HepG2 (cell line): Measurements from ENCODE around the gene MAGI1.

Source experiments
- CEBPB ChIP-seq: IDR thresholded peaks from 2 replicates; pipeline ENCODE4 v1.6.1; 2011; ENCODE audit warnings: low read depth, low read length, improper control_type of control experiment, borderline replicate concordance
- DPF2 ChIP-seq: sonication (generic); formaldehyde crosslinking; IDR thresholded peaks from 2 replicates; pipeline ENCODE4 v1.4.0; 2020; ENCODE audit warnings: mild to moderate bottlenecking, low read depth, missing genetic modification reagents, borderline replicate concordance
- FOXK2 ChIP-seq: fragments of 450-650 bp; IDR thresholded peaks from 2 replicates; pipeline ENCODE4 v1.6.1; 2016
- PAX8 ChIP-seq: sonication (generic); formaldehyde crosslinking; IDR thresholded peaks from 2 replicates; pipeline ENCODE4 v1.8.0; 2022; ENCODE audit warnings: mild to moderate bottlenecking, missing genetic modification reagents, borderline replicate concordance
- REPIN1 ChIP-seq: sonication (generic); formaldehyde crosslinking; IDR thresholded peaks from 2 replicates; pipeline ENCODE4 v1.8.0; 2022; ENCODE audit warnings: missing genetic modification reagents, low read depth, mild to moderate bottlenecking, borderline replicate concordance
- RFX5 ChIP-seq: IDR thresholded peaks from 2 replicates; pipeline ENCODE4 v1.6.1; 2011; ENCODE audit warnings: low read depth, low read length, improper control_type of control experiment
- SKIL ChIP-seq: sonication (generic); formaldehyde crosslinking; IDR thresholded peaks from 2 replicates; pipeline ENCODE4 v1.8.0; 2022; ENCODE audit warnings: missing genetic modification reagents, mild to moderate bottlenecking, moderate library complexity, borderline replicate concordance
- ZNF512 ChIP-seq: sonication (generic); formaldehyde crosslinking; IDR thresholded peaks from 2 replicates; pipeline ENCODE4 v1.4.0; 2020; ENCODE audit warnings: mild to moderate bottlenecking, missing genetic modification reagents

- TF ChIP-seq SKIL (no peak), ZNF512 (CRISPR knock-in tag) (no peak), PAX8 (no peak), CEBPB (no peak), REPIN1 (CRISPR knock-in tag) (no peak), RFX5 (no peak), FOXK2 (no peak), DPF2 (CRISPR knock-in tag) (no peak)
These were observed 229.0 kb downstream of the MAGI1 start for GRCh38 chr3:65809641-65810150.
